ENCODE results near the gene NAPEPLD. TPM values are rescaled to one million over a fixed set of nuclear protein-coding genes. Genes with fewer than 3 reads are reported as not detected.
A peak's percentile ranks its signal among the peaks of the same experiment; 100 is the strongest.

The NAPEPLD gene
- total and polyA plus RNA-seq, 2 donors (not counting 3 experiments of a cell fraction or from before 2014, with no cell fraction given) = 2.6 to 6.7 TPM

DNA sequence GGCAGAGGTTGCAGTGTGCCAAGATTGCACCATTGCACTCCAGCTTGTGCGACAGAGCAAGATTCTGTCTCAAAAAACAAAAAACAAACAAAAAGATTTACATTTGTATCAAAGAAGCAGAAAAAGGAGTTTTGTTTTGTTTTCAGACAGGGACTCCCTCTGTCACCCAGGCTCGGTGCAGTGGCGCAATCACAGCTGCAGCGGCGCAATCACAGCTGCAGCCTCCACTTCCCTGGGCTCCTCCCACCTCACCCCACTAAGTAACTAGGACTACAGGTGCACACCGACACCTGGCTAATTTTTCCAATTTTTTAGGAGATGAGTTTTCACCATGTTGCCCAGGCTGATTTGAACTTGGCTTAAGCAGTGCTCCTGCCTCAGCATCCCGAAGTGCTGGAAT is 72.1 kb downstream of the NAPEPLD start:
- FAIRE-seq (peak; percentile 33), DNase-seq (ENCODE audit: low read depth, low spot score) (no peak)
- Histone ChIP-seq H3K4me1 (ENCODE audit: control insufficient read depth, extremely low read depth, insufficient read depth, low read length) (peaks cover 17% of the 10 kb centered on the region), H3K4me3 (replicated peaks in 1 of 3; ENCODE audit: insufficient read depth in 1 of 3, low read depth in 1 of 3, low read length in 3 of 3) (no peak overlapping the region), H3K79me2 (ENCODE audit: control insufficient read depth, insufficient read depth, low read length) (peaks cover 36% of the 10 kb centered on the region), H3K27ac (ENCODE audit: insufficient read depth, low read depth, low read length) (no peak overlapping the region), H3K4me2 (ENCODE audit: insufficient read depth, low read length) (no peak overlapping the region), H2AFZ (ENCODE audit: low read depth, low read length) (no peak overlapping the region), H3K9me1 (replicated peaks; ENCODE audit: control insufficient read depth, extremely low read depth, insufficient read depth, low read length) (no peaks in the 10 kb centered on the region), H3K9ac (replicated peaks; ENCODE audit: extremely low read depth, insufficient read depth, low read length) (no peak overlapping the region), H3K27me3 (ENCODE audit: control insufficient read depth in 2 of 2, insufficient read depth in 2 of 2, low read length in 2 of 2) (no peaks in the 10 kb centered on the region), H4K20me1 (replicated peaks; ENCODE audit: control insufficient read depth, extremely low read depth, insufficient read depth, low read length) (no peaks in the 10 kb centered on the region), H3K36me3 (ENCODE audit: control insufficient read depth in 2 of 2, extremely low read depth in 1 of 2, insufficient read depth in 2 of 2, low read length in 2 of 2) (no peaks in the 10 kb centered on the region), H3K9me3 (replicated peaks; ENCODE audit: control insufficient read depth, insufficient read depth, low read length) (no peaks in the 10 kb centered on the region)
- dilution Hi-C loops (cut with MboI; ENCODE audit: extremely low pct_ligation_motif_present, low sequenced_read_pairs) (no loop called here), intact Hi-C loops (cut with micrococcal nuclease) (no loop called here)
- ChIA-PET POLR2A (no interaction called here), CTCF (interaction anchor here (1.9 kb wide), 1 partner anchor 15 kb away, joined by 7 read pairs; no protein-coding TSS in a partner anchor)
- TF ChIP-seq MAX (IDR thresholded peaks at IDR 0.05; ENCODE audit: insufficient read depth, insufficient read length) (no peak), POLR2A (IDR thresholded peaks at IDR 0.05; ENCODE audit: low read depth, low read length) (no peak), EZH2 (IDR thresholded peaks at IDR 0.05; ENCODE audit: borderline replicate concordance, low read depth, low read length, severe bottlenecking) (no peak), GATA2 (IDR thresholded peaks at IDR 0.05; ENCODE audit: insufficient read depth, insufficient read length, low read depth, low read length) (no peak), POLR2AphosphoS5 (IDR thresholded peaks at IDR 0.05; ENCODE audit: insufficient read depth, low read depth, low read length) (no peak), JUN (IDR thresholded peaks at IDR 0.05; ENCODE audit: borderline replicate concordance, insufficient read depth, insufficient read length, low read depth) (no peak), CTCF (IDR thresholded peaks at IDR 0.05; ENCODE audit: extremely low read depth in 1 of 2, insufficient read depth in 1 of 2, low read depth in 1 of 2, low read length in 2 of 2) (no peak), FOS (IDR thresholded peaks at IDR 0.05; ENCODE audit: borderline replicate concordance, insufficient read depth, low read length) (no peak), MYC (IDR thresholded peaks at IDR 0.05; ENCODE audit: low read depth, low read length) (no peak)
- no TSS peak for BruUV-seq (replicated peaks)

Measured in endothelial cell of umbilical vein (primary cell).